ENCODE results near the gene NF1. TPM values are rescaled to one million over a fixed set of nuclear protein-coding genes. Genes with fewer than 3 reads are reported as not detected.
"Not testable (repeated sequence)": the region's sequence is repeated elsewhere in the genome, so short reads cannot be mapped to it uniquely, and the experiment has no call there.

Gene NF1
- total RNA-seq, 1 experiment from 2014 or later = 25.1 TPM

DNA sequence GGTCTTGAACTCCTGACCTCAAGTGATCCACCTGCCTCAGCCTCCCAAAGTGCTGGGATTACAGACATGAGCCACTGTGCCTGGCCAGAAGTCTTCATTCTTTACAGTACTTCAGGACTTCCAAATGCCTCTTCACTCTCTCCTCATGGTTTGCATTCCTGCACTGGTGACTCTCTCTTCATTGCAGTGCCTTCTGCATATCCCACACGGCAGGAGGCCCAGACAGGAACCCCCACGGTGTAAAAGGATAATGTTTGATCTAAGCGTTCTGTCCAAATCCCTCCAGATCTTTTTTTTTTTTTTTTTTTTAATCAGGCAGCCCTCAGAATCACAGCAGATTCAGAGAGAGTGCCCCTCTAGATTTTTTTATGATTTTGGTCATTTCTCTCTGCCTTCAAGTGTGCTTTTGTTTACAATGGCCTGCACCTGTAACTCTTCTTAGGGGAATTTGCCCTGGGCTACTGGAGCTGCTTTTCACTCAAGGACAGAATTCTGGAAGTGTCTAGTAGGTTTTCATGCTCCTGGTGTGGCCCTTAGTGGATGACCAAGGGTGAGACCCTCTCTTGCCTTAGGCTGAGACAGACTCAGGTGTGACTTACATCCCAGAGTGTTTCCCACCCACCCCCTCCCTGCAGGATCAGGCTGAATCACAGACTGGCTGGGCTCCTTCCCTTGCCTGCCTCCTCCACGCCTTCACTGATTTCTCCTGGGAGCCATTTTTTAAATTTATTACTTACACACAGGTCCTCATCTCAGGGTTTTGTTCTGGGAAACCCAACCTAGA lies 19.8 kb upstream of the NF1 start:
- in situ Hi-C loops (cut with HindIII; ENCODE audit: low pct_unique_long_range_greater_than_20kb, low sequenced_read_pairs) = no loop called here
- DNase-seq (ENCODE audit: low read depth, low spot score) = no peak

DNA sequence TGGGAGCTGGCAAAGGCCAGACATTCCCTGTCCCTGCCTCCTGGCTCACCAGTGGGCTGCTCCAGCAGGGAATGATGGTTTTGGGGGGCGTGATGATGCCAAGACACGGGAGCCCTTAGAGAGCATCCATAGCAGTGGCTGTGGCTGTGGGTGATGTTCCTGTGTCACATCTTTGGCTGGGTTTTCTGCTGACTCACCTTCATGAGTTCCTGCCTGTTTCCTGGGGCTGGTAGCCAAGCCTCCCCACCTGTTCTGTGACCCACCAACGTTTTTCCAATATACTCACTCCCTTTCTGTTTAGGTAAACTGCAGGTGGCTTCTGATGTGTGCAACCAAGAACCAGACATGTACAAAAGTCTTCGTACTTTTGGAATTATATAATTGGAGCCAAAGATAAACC lies 16.5 kb upstream of the NF1 start:
- no peak for DNase-seq (ENCODE audit: low read depth, low spot score)
- in situ Hi-C loops (cut with HindIII; ENCODE audit: low pct_unique_long_range_greater_than_20kb, low sequenced_read_pairs) = no loop called here

DNA sequence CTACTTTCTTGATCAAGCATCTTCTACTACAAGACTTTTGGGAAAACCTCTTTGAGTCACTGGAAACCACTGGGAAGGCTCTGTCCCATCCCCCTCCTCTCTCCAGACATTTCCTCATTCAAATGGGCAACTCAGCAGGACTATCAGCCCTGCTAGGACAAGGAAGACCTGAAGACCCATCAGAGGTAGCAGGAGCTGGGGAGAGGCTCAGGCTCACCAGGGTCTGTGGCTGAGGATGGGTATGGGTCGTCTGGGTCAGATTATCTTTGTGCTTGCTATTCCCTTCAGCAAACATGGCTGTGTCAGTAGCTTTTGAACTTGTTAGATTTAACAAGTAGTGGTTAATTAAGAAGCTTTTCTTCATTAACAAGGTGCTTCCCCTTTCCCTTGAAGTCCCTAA lies 15.0 kb upstream of the NF1 start:
- no peak for DNase-seq (ENCODE audit: low read depth, low spot score)
- in situ Hi-C loops (cut with HindIII; ENCODE audit: low pct_unique_long_range_greater_than_20kb, low sequenced_read_pairs) = no loop called here

DNA sequence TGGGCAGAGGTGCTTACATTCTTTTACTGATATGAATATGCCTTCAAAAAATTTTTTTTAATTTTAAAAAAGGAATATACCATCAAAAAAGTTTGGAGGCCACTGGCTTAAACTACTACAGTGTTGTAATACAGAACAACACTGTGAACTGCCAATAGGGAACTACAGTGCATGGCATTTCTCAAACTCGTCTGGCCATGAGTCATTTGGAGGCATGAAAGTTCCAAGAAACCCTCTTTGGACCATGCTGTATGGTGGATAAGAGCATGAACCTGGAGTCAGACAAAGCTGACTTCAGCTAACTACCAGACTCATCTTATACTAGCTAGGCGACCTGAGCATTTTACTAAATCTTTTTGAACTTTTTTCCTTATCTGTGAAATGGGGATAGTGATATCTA lies 9.2 kb upstream of the NF1 start:
- in situ Hi-C loops (cut with HindIII; ENCODE audit: low pct_unique_long_range_greater_than_20kb, low sequenced_read_pairs) = no loop called here
- DNase-seq (ENCODE audit: low read depth, low spot score) = peak; percentile 24

DNA sequence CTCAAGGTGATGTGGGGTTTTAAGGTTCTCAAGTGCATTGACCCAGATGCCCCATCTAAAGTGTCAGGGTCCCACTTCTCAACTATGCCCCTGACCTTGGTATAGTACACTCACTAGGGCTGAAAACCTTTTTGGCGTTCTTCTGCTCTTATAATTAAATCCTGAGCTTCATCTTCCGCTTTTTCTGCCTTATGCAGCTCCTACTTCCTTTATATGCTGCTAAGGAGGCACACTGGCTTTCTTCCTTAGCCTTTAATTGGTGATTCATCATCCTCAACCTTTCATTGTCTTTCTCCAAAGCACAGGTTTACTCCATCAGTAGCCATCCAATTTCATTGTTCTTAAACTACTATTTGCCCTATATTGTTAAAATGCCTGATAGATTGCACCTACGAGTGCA lies 5.3 kb upstream of the NF1 start:
- no peak for DNase-seq (ENCODE audit: low read depth, low spot score)
- in situ Hi-C loops (cut with HindIII; ENCODE audit: low pct_unique_long_range_greater_than_20kb, low sequenced_read_pairs) = no loop called here

DNA sequence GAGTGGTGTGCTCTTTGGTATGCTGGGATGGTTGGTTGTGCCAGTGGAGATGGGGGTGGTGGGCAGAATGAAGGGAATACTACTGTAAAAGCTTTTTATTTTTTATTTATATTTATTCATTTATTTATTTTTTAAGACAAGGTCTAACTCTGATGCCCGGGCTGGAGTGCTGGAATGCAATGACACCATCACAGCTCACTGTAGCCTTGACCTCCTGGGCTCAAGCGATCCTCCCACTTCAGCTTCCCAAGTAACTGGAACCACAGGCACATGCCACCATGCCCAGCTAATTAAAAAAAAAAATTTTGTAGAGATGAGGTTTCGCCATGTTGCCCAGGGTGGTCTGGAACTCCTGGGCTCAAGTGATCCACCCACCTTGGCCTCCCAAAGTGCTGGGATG lies 4.1 kb upstream of the NF1 start:
- in situ Hi-C loops (cut with HindIII; ENCODE audit: low pct_unique_long_range_greater_than_20kb, low sequenced_read_pairs); DNase-seq (ENCODE audit: low read depth, low spot score): not testable (repeated sequence)

DNA sequence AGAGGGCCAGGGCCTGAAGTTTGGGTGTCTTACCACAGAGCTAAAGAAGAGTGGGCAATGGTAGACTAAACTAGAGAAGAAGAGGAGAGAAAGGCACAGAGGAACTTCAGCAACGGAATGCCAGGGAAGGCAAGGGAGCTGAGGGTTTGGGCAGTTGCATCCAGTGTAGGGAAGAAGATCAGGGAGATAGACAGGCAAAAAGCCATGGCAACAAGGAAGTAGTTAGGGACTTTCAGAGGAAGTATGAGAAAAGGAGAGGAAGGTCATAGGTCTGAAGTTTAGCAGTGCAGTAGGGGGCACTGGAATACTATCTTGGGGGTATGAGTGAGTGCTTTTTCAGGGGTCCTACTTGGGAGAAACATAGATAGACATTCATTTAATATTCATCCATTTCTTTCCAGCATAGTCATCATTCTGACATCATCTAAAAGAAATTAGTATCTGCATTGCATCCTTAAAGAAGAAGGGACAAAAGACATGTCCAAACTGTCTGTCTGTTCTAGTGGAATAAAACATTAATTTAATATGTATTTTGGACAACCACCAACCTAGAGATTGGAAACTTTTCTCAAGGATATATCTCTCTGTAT lies 2.2 kb upstream of the NF1 start:
- DNase-seq (ENCODE audit: low read depth, low spot score) = no peak
- in situ Hi-C loops (cut with HindIII; ENCODE audit: low pct_unique_long_range_greater_than_20kb, low sequenced_read_pairs) = no loop called here

DNA sequence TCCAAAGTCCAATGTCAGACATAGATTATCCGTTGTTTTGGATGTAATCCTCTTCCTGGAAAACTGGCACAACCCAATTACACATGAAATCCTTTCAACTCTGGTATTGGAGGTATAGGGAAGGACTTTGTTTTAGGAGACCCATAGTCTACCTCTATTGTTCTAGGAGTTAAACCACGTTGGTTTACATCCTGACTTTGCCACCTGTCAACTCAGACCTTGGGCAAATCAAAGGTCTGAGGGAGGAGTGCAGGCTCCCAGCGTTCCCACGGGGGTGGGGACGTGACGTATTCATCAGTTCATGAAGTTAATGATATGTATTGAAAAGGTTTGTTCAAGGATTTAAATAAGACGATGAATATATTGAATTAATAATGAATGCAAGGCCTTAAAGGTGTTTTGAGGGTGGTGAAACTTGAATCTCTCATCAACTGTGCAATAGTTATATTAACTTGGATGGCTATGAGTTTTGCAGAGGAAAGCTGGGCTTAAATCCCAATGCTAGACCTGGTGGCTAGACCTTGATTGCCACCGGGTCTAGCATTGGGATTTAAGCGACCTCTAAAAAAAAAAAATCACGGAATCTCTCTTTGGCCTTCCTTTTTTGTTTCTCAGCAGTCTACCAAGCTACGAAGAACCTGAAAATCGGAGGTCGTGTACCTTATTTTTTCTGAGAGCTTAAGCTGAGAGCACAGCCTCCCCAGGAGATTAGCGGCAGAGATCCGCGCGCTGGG lies 744 bp upstream of the NF1 start:
- no peak for DNase-seq (ENCODE audit: low read depth, low spot score)
- in situ Hi-C loops (cut with HindIII; ENCODE audit: low pct_unique_long_range_greater_than_20kb, low sequenced_read_pairs) = no loop called here

DNA sequence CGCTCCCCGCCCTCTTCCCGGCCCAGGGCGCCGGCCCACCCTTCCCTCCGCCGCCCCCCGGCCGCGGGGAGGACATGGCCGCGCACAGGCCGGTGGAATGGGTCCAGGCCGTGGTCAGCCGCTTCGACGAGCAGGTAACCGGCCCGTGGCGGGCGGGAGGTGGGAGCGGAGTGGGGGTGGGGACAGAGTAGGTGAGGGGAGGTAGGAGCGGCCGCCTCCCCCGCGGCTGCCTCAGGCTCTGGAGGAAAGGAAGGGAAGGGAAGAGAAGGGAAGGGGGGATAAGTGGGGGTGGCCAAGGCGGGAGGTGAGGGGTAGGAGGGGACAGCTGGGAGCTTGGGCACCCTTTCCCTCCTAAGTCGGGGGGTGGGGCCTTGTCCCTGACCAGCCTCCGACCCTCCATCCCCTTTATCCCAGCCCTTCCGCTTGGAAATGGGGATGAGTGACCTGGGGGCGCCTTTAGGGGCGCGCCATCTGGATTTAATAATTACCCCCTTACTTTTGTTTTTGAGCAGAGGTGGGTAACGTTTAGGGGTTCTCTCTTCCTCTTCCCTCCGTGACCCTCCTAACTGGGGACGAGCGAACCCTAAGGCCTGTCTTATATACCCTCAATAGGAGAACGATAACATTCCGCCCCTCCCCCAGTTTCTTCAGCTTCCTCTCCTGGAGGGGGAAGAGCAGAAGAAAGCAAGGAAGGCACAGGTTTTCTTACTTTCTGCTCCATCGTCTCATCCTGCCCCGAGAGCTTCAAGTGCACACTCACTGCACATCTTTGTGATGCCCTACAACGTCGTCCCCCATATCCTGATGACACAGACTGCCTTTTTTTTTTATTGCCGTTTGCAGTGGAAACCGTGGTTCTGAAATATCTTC lies 694 bp downstream of the NF1 start:
- in situ Hi-C loops (cut with HindIII; ENCODE audit: low pct_unique_long_range_greater_than_20kb, low sequenced_read_pairs) = no loop called here
- peak; percentile 26 for DNase-seq (ENCODE audit: low read depth, low spot score)

DNA sequence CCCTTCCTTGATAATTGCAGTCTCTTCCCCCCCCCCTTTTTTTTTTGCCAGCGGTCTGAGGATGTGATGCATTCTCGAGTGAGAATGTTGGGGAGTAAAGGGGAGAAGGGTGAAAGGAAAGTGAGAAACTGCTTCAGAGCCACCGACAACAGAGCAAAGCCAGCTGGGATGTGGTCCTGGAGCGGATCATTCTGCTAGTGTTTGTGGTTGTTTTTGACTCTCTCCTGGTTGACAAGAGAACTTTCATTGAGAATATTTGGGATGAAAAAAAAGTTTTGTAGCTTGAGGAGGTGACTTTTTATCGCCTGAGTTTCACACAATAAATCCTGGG lies 1.3 kb downstream of the NF1 start:
- in situ Hi-C loops (cut with HindIII; ENCODE audit: low pct_unique_long_range_greater_than_20kb, low sequenced_read_pairs) = no loop called here
- no peak for DNase-seq (ENCODE audit: low read depth, low spot score)

DNA sequence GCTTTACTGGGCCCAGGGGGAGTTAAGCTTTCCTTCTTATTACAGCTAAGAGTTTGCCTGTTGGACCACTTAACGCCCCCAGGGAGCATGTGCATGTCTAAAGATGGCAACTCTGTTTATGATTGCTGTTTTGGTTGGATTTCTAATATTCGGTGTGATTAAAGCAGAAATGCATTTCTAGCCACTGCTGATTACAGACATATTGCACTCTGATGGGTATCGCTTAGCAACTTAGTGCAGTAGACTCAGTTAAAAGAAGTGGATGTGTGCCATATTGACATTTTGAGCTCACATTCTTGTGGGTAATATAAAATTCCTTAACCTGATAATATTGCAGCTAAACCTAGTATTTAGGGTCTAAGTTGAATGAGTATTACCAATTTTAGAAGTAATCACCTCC lies 4.2 kb downstream of the NF1 start:
- in situ Hi-C loops (cut with HindIII; ENCODE audit: low pct_unique_long_range_greater_than_20kb, low sequenced_read_pairs) = no loop called here
- no peak for DNase-seq (ENCODE audit: low read depth, low spot score)

DNA sequence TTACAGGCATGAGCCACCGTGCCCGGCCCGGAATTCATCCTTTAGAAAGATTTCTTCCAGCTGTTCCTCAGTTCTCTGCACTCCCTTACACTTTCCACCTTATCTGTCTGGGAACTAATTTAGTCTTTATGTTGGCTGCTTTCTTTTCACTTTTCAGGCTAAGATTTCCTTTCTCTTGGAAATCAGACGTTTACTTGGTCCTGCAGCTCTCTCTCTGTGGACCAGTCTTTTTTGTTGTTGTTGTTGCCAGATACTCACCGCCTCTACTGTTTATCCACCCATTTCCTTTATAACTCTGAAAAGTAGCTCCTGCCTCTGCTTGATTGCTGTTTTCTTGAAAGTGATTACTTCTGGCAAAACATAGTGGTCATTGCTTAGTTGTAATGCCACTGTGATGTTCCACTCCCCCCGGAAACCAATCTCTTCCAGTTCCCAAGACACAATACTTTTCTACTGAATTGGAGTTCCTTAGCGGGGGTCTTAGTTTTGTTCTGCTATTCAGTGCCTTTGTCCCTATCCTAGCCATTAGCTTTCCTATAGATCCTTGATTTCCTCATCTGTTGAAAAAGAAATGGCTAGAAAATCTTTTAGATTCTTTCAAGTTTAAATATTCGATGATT lies 6.2 kb downstream of the NF1 start:
- in situ Hi-C loops (cut with HindIII; ENCODE audit: low pct_unique_long_range_greater_than_20kb, low sequenced_read_pairs) = no loop called here
- no peak for DNase-seq (ENCODE audit: low read depth, low spot score)

DNA sequence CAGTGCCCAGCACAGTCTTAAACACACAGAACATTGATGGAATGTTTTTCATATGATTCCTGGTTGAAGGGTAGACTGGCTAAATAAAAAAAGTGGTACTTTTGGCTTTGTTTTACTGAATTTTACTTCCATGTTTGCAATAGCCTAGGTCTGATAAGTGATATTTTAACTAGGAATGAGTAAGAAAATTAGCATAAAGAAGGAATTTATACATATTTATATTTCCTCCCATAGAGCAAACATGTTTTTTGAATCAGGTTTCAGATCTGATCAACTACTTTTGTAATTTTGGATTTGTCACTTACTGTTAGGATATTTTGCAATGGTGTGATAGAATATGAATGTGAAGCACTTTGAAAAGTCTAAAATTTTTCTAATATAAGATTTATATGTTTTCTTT lies 7.2 kb downstream of the NF1 start:
- no peak for DNase-seq (ENCODE audit: low read depth, low spot score)
- in situ Hi-C loops (cut with HindIII; ENCODE audit: low pct_unique_long_range_greater_than_20kb, low sequenced_read_pairs) = no loop called here

DNA sequence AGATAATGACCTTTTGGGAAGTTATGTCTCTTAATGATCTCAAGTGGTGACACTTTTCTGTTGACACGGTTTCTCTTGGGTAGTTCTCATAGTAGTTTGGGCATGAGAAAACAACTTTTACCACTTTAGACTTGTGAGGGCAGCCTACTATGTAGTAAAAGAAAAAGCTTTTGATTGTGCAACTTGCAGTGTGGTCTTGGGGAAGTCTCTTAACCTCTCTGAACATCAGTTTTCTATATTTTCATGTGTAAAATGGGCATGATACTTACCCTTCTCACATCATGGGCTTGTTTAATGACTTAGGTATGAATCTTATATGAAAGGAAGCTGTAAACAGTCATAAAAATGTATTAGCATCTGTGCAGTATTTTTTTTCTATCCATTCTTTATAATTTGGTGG lies 11.2 kb downstream of the NF1 start:
- no peak for DNase-seq (ENCODE audit: low read depth, low spot score)

DNA sequence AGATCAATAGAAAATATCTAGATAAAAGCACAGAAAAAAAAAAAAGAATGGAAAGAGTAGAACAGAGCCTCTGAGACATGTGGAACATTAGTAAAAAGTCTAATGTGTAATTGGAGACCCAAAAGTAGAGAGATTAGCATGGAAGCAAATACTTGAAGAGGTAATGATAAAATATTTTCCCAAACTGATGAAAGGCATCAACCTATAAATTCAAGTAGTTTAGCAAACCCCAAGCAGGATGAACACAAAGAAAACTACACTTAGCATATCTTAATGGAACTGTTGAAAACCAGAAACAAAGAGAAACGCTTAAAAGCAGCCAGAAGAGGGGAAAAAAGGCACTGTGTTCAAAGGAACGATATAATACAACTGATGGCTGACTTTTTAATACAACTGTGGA lies 16.4 kb downstream of the NF1 start:
- DNase-seq (ENCODE audit: low read depth, low spot score) = no peak
- in situ Hi-C loops (cut with HindIII; ENCODE audit: low pct_unique_long_range_greater_than_20kb, low sequenced_read_pairs) = no loop called here

More for the DNA sequence above, 11.2 kb downstream of the NF1 start:
- in situ Hi-C loops (cut with HindIII; ENCODE audit: low pct_unique_long_range_greater_than_20kb, low sequenced_read_pairs) = no loop called here

DNA sequence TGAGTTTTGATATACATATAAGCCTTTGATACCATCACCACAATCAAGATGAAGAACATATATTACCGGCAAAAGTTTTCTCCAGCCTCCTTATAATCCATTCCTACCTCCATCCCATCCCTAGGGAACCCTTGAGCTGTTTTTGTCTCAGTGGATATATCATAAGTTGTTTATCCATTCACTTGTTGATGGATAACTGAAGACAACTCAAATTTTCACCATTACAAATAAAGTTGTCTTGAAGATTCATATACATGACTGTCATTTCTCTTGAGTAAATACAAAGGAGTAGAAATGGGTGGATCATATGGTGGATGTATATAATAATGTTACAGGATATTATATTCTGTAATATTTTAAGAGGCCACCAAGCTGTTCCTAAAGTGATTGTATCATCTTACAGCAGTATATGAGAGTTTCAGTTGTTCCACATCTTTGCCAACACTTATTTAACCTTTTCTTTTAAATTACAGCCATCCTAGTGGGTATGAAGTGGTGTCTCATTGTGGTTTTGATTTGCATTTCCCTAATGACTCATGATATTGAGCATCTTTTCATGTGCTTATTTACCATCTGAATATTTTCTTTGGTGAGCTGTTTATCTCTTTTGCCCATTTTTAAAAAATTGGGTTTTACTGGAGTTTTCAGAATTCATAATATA lies 17.4 kb downstream of the NF1 start:
- no peak for DNase-seq (ENCODE audit: low read depth, low spot score)
- in situ Hi-C loops (cut with HindIII; ENCODE audit: low pct_unique_long_range_greater_than_20kb, low sequenced_read_pairs) = no loop called here

DNA sequence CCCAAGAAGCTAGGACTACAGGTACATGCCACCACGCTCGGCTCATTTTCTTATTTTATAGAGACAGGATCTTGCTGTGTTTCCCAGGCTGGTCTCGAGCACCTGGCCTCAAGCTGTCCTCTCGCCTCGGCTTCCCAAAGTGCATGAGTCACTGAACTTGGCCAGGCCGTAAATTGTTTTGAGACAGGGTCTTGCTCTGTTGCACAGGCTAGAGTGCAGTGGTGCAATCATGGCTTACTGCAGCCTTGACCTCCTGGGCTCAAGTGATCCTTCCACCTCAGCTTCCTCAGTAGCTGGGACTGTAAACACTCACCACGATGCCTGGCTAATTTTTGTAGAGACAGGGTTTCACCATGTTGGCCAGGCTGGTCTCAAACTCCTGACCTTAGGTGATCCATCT lies 18.6 kb downstream of the NF1 start:
- DNase-seq (ENCODE audit: low read depth, low spot score); in situ Hi-C loops (cut with HindIII; ENCODE audit: low pct_unique_long_range_greater_than_20kb, low sequenced_read_pairs): not testable (repeated sequence)

All from SK-MEL-5 (cell line).